H1 (cell line): ENCODE measurements around the gene MORC4. TPM values are rescaled to one million over a fixed set of nuclear protein-coding genes. Genes with fewer than 3 reads are reported as not detected.

Source experiments
- CTCF ChIA-PET: fragments of 300-600 bp; sonication (Branson Sonifier 250); formaldehyde crosslinking; loops from one replicate; lab custom pipeline; 2021; ENCODE audit not compliant: partially characterized antibody; lab: Charles Lee
- POLR2A ChIA-PET: fragments of 300-600 bp; sonication (Branson Sonifier 250); formaldehyde crosslinking; loops from one replicate; lab custom pipeline; 2021; ENCODE audit warnings: inconsistent platforms; ENCODE audit not compliant: partially characterized antibody; lab: Charles Lee
- DNase-seq, 2 experiments: peaks; one replicate each; pipeline versions ENCODE4 v3.0.0 to v3.0.0-alpha.2; 2010 to 2022; ENCODE audit warnings: low spot score in 2 of 2, low read depth in 1 of 2, mixed read lengths in 1 of 2
- FAIRE-seq: peaks from 2 replicates; lab custom pipeline; 2011; peaks lifted over from hg19 to GRCh38; lab: Jason Lieb, UNC
- H2AFZ ChIP-seq: 2 replicates; pipeline ENCODE4 v1.8.1; 2012; ENCODE audit warnings: low read length, inconsistent platforms
- H2AK5ac ChIP-seq: 2 replicates; pipeline ENCODE4 v1.6.1; 2013; ENCODE audit warnings: low read depth, low read length
- H2BK120ac ChIP-seq: replicated peaks from 2 replicates; pipeline ENCODE3; 2013; ENCODE audit warnings: low read depth, low read length, inconsistent platforms
- H2BK12ac ChIP-seq: 2 replicates; pipeline ENCODE4 v1.6.1; 2013; ENCODE audit warnings: low read depth, low read length
- H2BK15ac ChIP-seq: 2 replicates; pipeline ENCODE4 v1.6.1; 2013; ENCODE audit warnings: low read length
- H2BK20ac ChIP-seq: 2 replicates; pipeline ENCODE4 v1.6.1; 2013; ENCODE audit warnings: low read length
- H2BK5ac ChIP-seq: 2 replicates; pipeline ENCODE4 v1.6.1; 2013; ENCODE audit warnings: low read depth, low read length
- H3K14ac ChIP-seq: 2 replicates; pipeline ENCODE4 v1.6.1; 2013; ENCODE audit warnings: inconsistent platforms; ENCODE audit not compliant: insufficient read length
- H3K18ac ChIP-seq: 2 replicates; pipeline ENCODE4 v1.6.1; 2013; ENCODE audit warnings: low read length; ENCODE audit errors: extremely low read depth
- H3K23ac ChIP-seq: 2 replicates; pipeline ENCODE4 v1.6.1; 2013; ENCODE audit warnings: inconsistent platforms; ENCODE audit not compliant: insufficient read length
- H3K23me2 ChIP-seq: 2 replicates; pipeline ENCODE4 v1.6.1; 2013; ENCODE audit warnings: low read depth, low read length
- H3K27ac ChIP-seq: 2 replicates; pipeline ENCODE4 v1.6.1; 2011; ENCODE audit warnings: low read depth, low read length, inconsistent platforms
- H3K27me3 ChIP-seq, 4 experiments: replicated peaks in 1 of 4; 1 replicate in 1 of 4; 2 replicates in 3 of 4; pipeline versions ENCODE4 v1.6.1 to v1.8.1; 2011 to 2013; ENCODE audit warnings: low read length in 3 of 4, mild to moderate bottlenecking in 3 of 4, inconsistent platforms in 2 of 4, mixed read lengths in 2 of 4, moderate library complexity in 1 of 4; ENCODE audit not compliant: control insufficient read depth in 3 of 4, insufficient read depth in 3 of 4; ENCODE audit errors: extremely low read depth in 1 of 4
- H3K36me3 ChIP-seq, 4 experiments: 2 replicates each; pipeline versions ENCODE4 v1.6.1 to v1.8.1; 2011 to 2013; ENCODE audit warnings: mild to moderate bottlenecking in 4 of 4, low read length in 3 of 4, moderate library complexity in 2 of 4, control low read depth in 1 of 4, inconsistent platforms in 1 of 4; ENCODE audit not compliant: insufficient read depth in 4 of 4, control insufficient read depth in 2 of 4
- H3K4ac ChIP-seq: replicated peaks from 2 replicates; pipeline ENCODE3; 2013; ENCODE audit warnings: low read length, low read depth, mixed read lengths, inconsistent platforms; ENCODE audit not compliant: insufficient read length
- H3K4me1 ChIP-seq, 4 experiments: replicated peaks in 1 of 4; 1 replicate in 1 of 4; 2 replicates in 3 of 4; pipeline versions ENCODE4 v1.6.1 to v1.8.1; 2011 to 2013; ENCODE audit warnings: low read length in 3 of 4, inconsistent platforms in 2 of 4, mixed read lengths in 1 of 4; ENCODE audit not compliant: insufficient read depth in 4 of 4, control insufficient read depth in 3 of 4
- H3K4me2 ChIP-seq, 2 experiments: 2 replicates each; pipeline versions ENCODE4 v1.6.1 to v1.8.1; 2011 to 2013; ENCODE audit warnings: low read depth in 2 of 2, low read length in 2 of 2, control low read depth in 1 of 2, inconsistent platforms in 1 of 2, mild to moderate bottlenecking in 1 of 2; ENCODE audit not compliant: insufficient read depth in 1 of 2
- H3K4me3 ChIP-seq, 4 experiments: fragments of 200-600, 300-600 bp in 1 of 4; sonication (generic), shearing (Covaris generic), sonication (Bioruptor Twin) in 1 of 4; 2 replicates each; pipeline versions ENCODE4 v1.5.1 to v1.8.1; 2011 to 2016; ENCODE audit warnings: low read length in 4 of 4, low read depth in 3 of 4, control low read depth in 2 of 4, inconsistent platforms in 2 of 4, mild to moderate bottlenecking in 2 of 4, mixed read lengths in 1 of 4, moderate library complexity in 1 of 4; ENCODE audit not compliant: insufficient read depth in 2 of 4; ENCODE audit errors: extremely low read depth in 1 of 4
- H3K56ac ChIP-seq: replicated peaks from 2 replicates; pipeline ENCODE3; 2013; ENCODE audit warnings: low read depth, mild to moderate bottlenecking, mixed read lengths, low read length, inconsistent platforms; ENCODE audit not compliant: insufficient read length
- H3K79me1 ChIP-seq: 2 replicates; pipeline ENCODE4 v1.6.1; 2013; ENCODE audit warnings: low read depth, low read length, control low read depth
- H3K79me2 ChIP-seq, 2 experiments: 2 replicates each; pipeline versions ENCODE4 v1.6.1 to v1.8.1; 2012 to 2013; ENCODE audit warnings: low read length in 2 of 2, mild to moderate bottlenecking in 2 of 2, inconsistent platforms in 1 of 2; ENCODE audit not compliant: insufficient read depth in 2 of 2, control insufficient read depth in 1 of 2
- H3K9ac ChIP-seq, 4 experiments: replicated peaks in 1 of 4; 1 replicate in 1 of 4; 2 replicates in 3 of 4; pipeline versions ENCODE4 v1.6.1 to v1.8.1; 2011 to 2013; ENCODE audit warnings: low read depth in 3 of 4, low read length in 3 of 4, control low read depth in 2 of 4, mild to moderate bottlenecking in 2 of 4, moderate library complexity in 2 of 4, inconsistent platforms in 1 of 4; ENCODE audit errors: extremely low read depth in 1 of 4
- H3K9me3 ChIP-seq, 2 experiments: 2 replicates each; pipeline versions ENCODE4 v1.6.1 to v1.8.1; 2012 to 2013; ENCODE audit warnings: mild to moderate bottlenecking in 2 of 2, moderate library complexity in 2 of 2, control low read depth in 1 of 2, inconsistent platforms in 1 of 2, low read depth in 1 of 2, low read length in 1 of 2, mixed read lengths in 1 of 2; ENCODE audit not compliant: insufficient read depth in 2 of 2
- H4K20me1 ChIP-seq, 2 experiments: replicated peaks in 1 of 2; 2 replicates each; pipeline versions ENCODE3 to v1.8.1; 2011 to 2013; ENCODE audit warnings: inconsistent platforms in 2 of 2, low read length in 2 of 2, mild to moderate bottlenecking in 1 of 2; ENCODE audit not compliant: insufficient read depth in 2 of 2, control insufficient read depth in 1 of 2
- H4K5ac ChIP-seq: 2 replicates; pipeline ENCODE4 v1.6.1; 2013; ENCODE audit warnings: low read length, low read depth, mixed read lengths, inconsistent platforms; ENCODE audit not compliant: insufficient read length
- H4K8ac ChIP-seq: 2 replicates; pipeline ENCODE4 v1.8.0; 2013; ENCODE audit warnings: mild to moderate bottlenecking, moderate library complexity, low read length, inconsistent platforms; ENCODE audit not compliant: insufficient read depth; ENCODE audit errors: extremely low read depth
- H4K91ac ChIP-seq: replicated peaks from 2 replicates; pipeline ENCODE3; 2013; ENCODE audit warnings: low read length, mixed read lengths, inconsistent platforms; ENCODE audit not compliant: insufficient read length
- ASH2L ChIP-seq: fragments of 200-600, 300-600 bp; sonication (generic); IDR thresholded peaks from one replicate; pipeline ENCODE4 v1.7.1; 2017; ENCODE audit warnings: low read length
- ATF2 ChIP-seq: IDR thresholded peaks from 2 replicates; pipeline ENCODE4 v1.6.1; 2012; ENCODE audit warnings: low read length, inconsistent platforms
- BRCA1 ChIP-seq: IDR thresholded peaks from 2 replicates; pipeline ENCODE4 v1.6.1; 2012; ENCODE audit warnings: low read depth, low read length, improper control_type of control experiment
- CBX8 ChIP-seq: fragments of 300-800, 300-1000 bp; sonication (generic); IDR thresholded peaks from 2 replicates; pipeline ENCODE4 v1.7.1; 2016; ENCODE audit warnings: low read depth, low read length, borderline replicate concordance
- CTBP2 ChIP-seq: IDR thresholded peaks from 2 replicates; pipeline ENCODE4 v1.7.0; 2011; ENCODE audit warnings: borderline replicate concordance, mild to moderate bottlenecking, moderate library complexity, mixed read lengths, low read length; ENCODE audit not compliant: insufficient read depth, insufficient read length
- FOSL1 ChIP-seq: IDR thresholded peaks from 2 replicates; pipeline ENCODE4 v1.6.1; 2011; ENCODE audit warnings: mild to moderate bottlenecking, low read depth, low read length, moderate library complexity; ENCODE audit not compliant: insufficient read depth
- HDAC6 ChIP-seq: IDR thresholded peaks from one replicate; pipeline ENCODE4 v1.7.1; 2012; ENCODE audit warnings: low read depth, mild to moderate bottlenecking, inconsistent platforms, low read length, moderate library complexity
- RBBP5 ChIP-seq: IDR thresholded peaks from 2 replicates; pipeline ENCODE4 v1.7.1; 2012; ENCODE audit warnings: low read depth, mild to moderate bottlenecking, inconsistent platforms, low read length, moderate library complexity, borderline replicate concordance
- RNF2 ChIP-seq: fragments of 200-900, 300-1000 bp; sonication (generic); IDR thresholded peaks from 2 replicates; pipeline ENCODE4 v1.7.1; 2016; ENCODE audit warnings: borderline replicate concordance, low read depth, mild to moderate bottlenecking, antibody characterized with exemption, low read length; ENCODE audit not compliant: poor library complexity, severe bottlenecking; ENCODE audit errors: missing control alignments
- SIRT6 ChIP-seq: IDR thresholded peaks from one replicate; pipeline ENCODE4 v1.7.1; 2012; ENCODE audit warnings: low read length, inconsistent platforms
- SP1 ChIP-seq: IDR thresholded peaks from 2 replicates; pipeline ENCODE4 v1.6.1; 2011; ENCODE audit warnings: low read depth, low read length
- SP2 ChIP-seq: IDR thresholded peaks from 2 replicates; pipeline ENCODE4 v1.6.1; 2012; ENCODE audit warnings: mild to moderate bottlenecking, low read length, inconsistent platforms
- TCF12 ChIP-seq: IDR thresholded peaks from 2 replicates; pipeline ENCODE4 v1.6.1; 2011; ENCODE audit warnings: low read depth, mild to moderate bottlenecking, low read length
- whole genome bisulfite sequencing, 2 experiments: shearing (Covaris generic) in 1 of 2; methylation state at CpG; one replicate each; pipeline versions ENCODE4 v1.1.6 to v1.1.7; 2013 to 2015; ENCODE audit warnings: low lambda C conversion rate in 2 of 2, mixed read lengths in 2 of 2, inconsistent platforms in 1 of 2, low coverage in 1 of 2, missing lambda C conversion rate in 1 of 2; ENCODE audit not compliant: insufficient replicate concordance in 2 of 2, insufficient coverage in 1 of 2, insufficient read length in 1 of 2; ENCODE audit errors: extremely low coverage in 1 of 2, missing lambda C conversion rate in 1 of 2; 5-methylcytosine and 5-hydroxymethylcytosine counted together
- polyA plus RNA-seq, 7 experiments: library from polyadenylated mRNA; depleted of rRNA in 3 of 7; stranded (reverse) in 5 of 7; unstranded in 2 of 7; fragments of >200 nt in 5 of 7; fragments of 200-250 nt in 2 of 7; gene quantifications; 1 replicate in 5 of 7; 2 replicates in 1 of 7; 4 replicates in 1 of 7; pipeline versions ENCODE4 v1.2.1 to v1.2.3, GENCODE V29; 2011 to 2013; ENCODE audit warnings: missing spikeins in 2 of 7, mixed read lengths in 2 of 7
- total RNA-seq: library from RNA; stranded (reverse); fragmentation: NEBNext Ultra II Directional; extraction: Animal tissue kit (Norgen Biotek cat#: 25700); gene quantifications from 2 replicates; pipeline ENCODE4 v1.2.1, GENCODE V29; 2021

Gene MORC4
- total and polyA plus RNA-seq, 2 of the 8 experiments (the other 6 are each of a cell fraction or from before 2014, with no cell fraction given) = 1.4 to 2.5 TPM

DNA sequence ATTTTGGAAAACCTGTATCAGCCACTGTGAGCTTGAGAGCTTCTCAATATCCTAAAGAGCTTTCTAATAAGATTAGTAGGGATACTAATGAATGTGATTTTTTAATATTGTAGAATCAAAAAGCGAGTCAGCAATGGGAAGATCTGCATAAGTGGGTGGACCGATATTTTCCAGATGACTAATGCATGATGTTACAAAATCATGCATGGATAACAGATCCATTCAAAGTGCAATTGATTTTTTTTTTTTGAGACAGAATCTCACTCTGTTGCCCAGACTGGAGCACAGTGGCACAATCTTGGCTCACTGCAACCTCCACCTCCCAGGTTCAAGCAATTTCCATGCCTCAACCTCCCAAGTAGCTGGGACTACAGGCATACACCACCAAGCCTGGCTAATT, 87.1 kb downstream of the MORC4 start:
- Histone ChIP-seq H3K27ac (no peak overlapping the region), H3K14ac (no peak overlapping the region), H3K9me3 (no peaks in the 10 kb centered on the region), H4K8ac (no peak overlapping the region), H3K18ac (no peak overlapping the region), H2AK5ac (no peak overlapping the region), H2AFZ (no peak overlapping the region), H3K79me1 (no peaks in the 10 kb centered on the region), H3K4me2 (no peak overlapping the region), H3K56ac (no peak overlapping the region), H3K36me3 (no peaks in the 10 kb centered on the region), H2BK20ac (no peak overlapping the region), H2BK12ac (no peak overlapping the region), H3K4ac (no peak overlapping the region), H4K5ac (no peak overlapping the region), H3K4me1 (no peaks in the 10 kb centered on the region), H4K91ac (no peak overlapping the region), H3K79me2 (no peaks in the 10 kb centered on the region), H3K4me3 (no peak overlapping the region), H3K9ac (no peak overlapping the region), H3K23ac (no peak overlapping the region), H3K23me2 (no peaks in the 10 kb centered on the region), H2BK120ac (no peak overlapping the region), H3K27me3 (no peaks in the 10 kb centered on the region), H2BK15ac (no peak overlapping the region), H4K20me1 (no peaks in the 10 kb centered on the region), H2BK5ac (no peak overlapping the region)
- no peak for FAIRE-seq
- WGBS, 2 experiments = 96% methylated on average over 2 of the region's 2 CpGs; no CpG with 5 or more reads in 1 of the 2 experiments
- POLR2A ChIA-PET = no interaction called here
- no peak for DNase-seq
- CTCF ChIA-PET = interaction anchor here (1.2 kb wide), 1 partner anchor 8 kb away, joined by 3 read pairs; the partner anchor contains the start of gene CLDN2
- no peak for TF ChIP-seq SP2
- no peak for TF ChIP-seq BRCA1
- TF ChIP-seq ASH2L = no peak
- no peak for TF ChIP-seq CBX8
- TF ChIP-seq TCF12 = no peak
- TF ChIP-seq HDAC6 = no peak
- no peak for TF ChIP-seq SP1
- TF ChIP-seq SIRT6 = no peak
- TF ChIP-seq RBBP5 = no peak
- no peak for TF ChIP-seq ATF2
- TF ChIP-seq RNF2 = no peak
- no peak for TF ChIP-seq CTBP2
- no peak for TF ChIP-seq FOSL1
